GM19043 (cell line): ENCODE results near the gene MT3.
A peak's percentile ranks its signal among the peaks of the same experiment; 100 is the strongest.
"Not testable (repeated sequence)": the region's sequence is repeated elsewhere in the genome, so short reads cannot be mapped to it uniquely, and the experiment has no call there.

Experiments
- ATAC-seq: cut with Tn5 transposase; IDR thresholded peaks from one replicate; pipeline ENCODE4 v1.9.1; 2021; ENCODE audit warnings: low read depth; ENCODE audit not compliant: unreplicated experiment

MT3 gene

DNA sequence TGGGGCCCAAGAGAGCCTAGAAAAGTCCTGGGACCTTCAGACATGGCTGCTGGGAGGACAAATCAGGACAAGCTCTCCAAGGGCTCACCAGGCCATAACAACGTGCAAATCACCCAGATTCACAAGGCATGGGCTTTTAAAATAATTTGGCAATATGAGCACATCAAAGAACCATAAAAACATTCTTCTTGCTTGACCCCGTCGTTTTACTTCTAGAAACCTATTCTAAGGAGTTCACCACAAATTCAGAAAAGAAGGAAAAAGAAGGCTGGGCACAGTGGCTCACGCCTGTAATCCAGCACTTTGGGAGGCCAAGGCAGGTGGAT is 12.1 kb upstream of the MT3 start:
- ATAC-seq, result no peak

DNA sequence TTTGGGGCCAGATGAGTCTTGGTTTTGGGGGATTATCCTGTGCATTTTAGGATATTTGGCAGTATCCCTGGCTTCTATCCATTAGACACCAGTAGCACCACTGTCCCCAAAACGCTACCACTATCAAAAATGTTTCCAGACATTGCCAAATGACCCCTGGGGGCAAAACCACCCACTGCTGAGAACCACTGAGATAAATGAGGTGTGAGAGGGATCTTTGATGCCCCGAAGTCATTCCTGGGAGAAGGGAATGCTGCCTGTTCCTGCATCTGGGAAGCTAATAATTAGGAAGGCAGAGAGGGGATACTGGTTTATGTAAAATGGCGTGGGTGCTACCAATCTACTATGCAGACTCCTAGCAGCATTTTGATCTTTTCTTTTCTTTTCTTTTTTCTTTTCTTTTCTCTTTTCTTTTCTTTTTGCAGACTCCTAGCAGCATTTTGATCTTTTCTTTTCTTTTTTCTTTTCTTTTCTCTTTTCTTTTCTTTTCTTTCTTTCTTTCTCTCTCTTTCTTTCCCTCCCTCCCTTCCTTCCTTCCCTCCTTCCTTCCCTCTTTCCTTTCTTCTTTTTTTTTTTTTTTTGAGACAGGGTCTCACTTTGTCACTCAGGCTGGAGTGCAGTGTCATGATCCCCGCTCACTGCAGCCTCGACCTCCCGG is 8.8 kb upstream of the MT3 start:
- ATAC-seq, result no peak

DNA sequence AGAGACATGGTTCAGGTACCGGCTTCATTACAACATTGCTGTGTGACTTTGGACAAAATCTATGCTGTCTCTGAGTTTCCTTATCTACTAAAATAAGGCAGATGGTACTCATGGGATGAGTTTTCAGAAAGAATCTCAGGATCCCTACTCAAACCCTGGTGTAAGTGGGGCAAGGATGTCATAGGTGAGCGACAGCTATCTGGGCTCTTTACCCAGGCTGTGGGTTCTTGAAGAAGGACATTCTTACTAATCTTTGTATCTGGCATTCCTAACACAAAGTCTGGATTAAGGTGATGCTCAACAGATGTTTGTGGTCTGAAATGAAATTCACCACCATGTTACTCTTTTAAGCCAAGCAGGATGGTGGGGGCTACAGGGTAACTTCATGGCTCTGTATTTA is 6.4 kb upstream of the MT3 start:
- ATAC-seq, result not testable (repeated sequence)

DNA sequence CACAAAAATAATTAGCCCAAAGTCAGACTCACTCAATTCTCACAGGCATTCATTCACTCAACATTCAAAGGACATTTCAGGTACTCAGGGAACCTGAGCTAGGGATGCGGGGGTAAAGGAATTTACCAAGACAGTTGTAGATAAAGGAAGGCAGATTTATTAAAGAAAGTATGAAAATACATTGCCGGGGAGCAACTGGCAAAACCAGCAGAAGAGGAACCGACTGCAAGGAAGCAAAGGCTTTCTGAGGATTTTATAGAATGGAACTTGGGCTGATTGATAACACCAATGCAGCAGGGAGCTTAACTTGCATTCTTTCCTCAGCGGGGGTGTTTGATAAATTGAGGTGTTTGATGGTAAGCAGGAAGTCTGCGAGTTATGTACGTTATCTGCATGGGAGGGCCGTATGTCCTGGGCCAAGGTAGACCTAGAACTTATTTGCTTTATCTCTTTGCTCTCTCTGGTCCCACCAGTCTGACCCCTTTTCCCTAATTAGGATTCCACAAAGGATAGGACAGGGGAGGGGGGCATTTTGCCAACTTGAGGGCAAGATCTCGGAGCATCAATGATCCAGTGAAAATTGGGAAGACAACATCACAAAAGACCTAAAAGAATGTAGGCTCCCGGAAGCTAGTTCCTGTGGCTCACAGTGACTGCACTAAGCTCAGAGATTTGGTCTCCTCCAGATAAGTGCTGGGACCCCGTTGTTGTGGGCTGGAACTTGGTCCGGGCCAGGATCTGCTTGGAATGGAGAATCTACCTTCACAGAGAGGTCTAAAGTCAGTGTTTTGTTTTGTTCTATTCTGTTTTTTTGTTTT is 5.8 kb upstream of the MT3 start:
- no peak for ATAC-seq

DNA sequence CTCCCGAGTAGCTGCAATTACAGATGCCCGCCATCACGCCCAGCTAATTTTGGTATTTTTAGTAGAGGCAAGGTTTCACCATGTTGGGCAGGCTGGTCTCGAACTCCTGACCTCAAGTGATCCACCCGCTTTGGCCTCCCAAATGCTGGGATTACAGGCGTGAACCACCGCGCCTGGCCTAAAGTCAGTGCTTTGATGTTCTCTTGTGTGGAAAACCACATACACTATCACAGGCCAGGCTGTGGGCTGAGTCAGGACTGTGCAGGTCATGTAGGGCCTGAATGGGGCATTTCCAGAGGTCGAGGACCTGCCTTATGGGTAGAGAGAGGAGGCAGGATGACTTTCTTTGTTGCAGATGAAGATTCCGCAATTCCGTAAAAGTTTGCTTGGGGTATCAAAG is 5.1 kb upstream of the MT3 start:
- no peak for ATAC-seq

DNA sequence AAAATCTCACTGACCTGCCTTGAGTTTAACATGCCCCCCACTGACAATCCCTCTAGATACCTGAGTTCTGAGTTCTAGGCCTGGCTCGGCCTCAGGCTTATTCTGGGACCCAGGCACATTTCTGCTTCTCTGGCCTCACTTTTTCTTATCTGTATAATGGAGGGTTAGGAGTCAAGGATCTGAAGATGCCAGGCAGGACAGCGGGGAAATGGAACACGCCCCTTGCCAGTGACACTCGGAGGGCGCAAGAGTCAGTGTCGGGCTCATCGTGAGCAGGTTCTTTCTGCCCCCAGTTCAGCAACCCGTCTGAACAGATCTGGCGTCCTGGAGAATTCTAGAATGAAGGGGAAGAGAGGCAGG is 567 bp upstream of the MT3 start:
- no peak for ATAC-seq

DNA sequence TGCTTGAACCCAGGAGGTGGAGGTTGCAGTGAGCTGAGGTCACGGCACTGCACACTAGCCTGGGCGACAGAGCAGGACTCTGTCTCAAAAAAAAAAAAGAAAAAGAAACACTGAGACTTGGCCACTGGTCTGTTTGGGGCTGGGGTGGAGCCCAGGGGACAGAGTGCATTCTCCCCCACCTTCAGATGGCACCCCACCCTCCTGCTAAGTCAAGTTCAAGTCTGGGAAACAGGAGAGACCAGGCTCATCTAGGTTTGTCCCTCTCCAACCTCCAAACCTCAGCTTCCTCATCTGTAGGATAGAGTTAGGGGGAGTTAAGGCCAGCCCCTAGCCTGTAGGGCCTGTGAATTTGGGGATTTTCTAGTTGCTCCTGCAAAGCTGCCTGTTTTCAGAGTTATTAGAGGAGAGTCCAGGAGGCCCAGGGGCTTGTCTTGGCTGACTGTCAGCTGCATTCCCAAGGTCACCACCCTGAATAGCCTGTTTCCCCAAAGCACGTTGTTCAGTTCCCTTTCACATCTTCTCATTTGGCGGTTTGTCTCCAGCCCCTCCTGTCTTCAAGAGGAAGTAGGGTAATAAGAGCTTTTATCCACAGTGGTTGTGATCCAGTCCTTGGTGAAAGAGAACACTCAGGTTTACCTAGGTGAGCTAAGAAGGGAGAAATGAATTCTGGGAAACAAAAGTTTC is 2.2 kb downstream of the MT3 start:
- no peak for ATAC-seq

DNA sequence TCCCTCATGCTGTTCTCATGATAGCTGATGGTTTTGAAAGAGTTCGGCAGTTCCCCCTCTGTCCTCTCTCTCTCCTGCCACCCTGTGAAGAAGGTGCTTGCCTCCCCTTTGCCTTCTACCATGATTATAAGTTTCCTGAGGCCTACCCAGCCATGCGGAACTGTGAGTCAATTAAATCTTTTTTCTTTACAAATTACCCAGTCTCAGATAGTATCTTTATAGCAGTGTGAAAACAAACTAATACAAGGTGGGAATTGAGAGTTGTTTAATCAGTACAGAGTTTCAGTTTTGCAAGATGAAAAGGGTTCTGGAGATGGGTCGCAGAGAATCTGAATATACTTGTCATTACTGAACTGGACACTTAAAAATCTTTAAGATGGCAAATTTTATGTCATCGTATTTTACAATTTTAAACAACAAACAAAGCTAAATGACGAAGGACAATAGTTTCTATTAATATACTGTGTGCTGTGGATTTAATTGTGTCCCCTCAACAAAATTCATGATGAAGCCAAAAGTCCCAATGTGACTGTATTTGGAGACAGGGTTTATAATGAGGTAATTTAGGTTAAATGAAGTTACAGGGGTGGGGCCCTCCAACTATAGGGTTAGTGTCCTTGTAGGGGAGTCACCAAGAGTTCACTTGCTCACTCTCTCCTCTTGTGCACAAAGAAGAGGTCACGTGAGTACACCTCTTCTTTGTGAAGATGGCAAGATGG is 4.4 kb downstream of the MT3 start:
- no peak for ATAC-seq

DNA sequence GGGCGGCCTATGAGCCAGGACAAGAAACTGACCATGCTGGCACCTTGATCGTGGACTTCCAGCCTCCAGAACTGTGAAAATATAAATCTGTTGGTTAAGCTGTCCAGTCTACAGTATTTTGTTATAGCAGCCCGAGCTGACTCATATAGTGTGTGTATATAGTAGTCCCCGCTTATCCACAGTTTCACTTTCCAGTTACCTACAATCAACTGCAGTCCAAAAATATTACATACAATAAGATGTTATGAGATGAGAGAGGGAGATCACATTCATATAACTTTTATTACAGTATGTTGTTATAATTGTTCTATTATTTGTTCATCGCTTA is 4.9 kb downstream of the MT3 start:
- no peak for ATAC-seq

DNA sequence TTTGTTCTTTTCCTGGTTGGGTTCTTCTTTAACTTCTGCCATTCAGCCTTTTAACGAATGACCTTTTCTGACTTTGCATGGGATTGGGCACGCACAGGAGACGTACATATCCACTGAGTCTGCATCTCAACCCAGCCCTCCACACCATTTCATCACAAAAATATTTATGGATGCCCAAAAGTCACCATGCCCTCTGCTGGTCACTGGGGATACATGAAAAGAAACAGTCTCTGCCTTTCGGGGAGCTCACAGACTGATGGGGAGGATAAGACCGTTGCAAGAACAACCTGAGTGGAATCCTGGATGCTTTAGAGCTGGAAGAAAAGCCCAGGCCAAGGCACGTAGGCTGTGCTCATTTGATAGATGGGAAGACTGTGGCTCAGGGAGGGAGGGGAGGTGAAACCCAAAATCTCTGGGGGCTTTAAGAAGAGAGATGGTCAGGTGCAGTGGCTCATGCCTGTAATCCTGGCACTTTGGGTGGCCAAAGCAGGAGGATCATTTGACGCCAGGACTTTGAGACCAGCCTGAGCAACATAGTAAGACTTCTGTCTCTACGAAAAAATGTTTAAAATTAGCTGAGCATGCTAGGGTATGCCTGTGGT is 11.2 kb downstream of the MT3 start:
- ATAC-seq, result no peak

DNA sequence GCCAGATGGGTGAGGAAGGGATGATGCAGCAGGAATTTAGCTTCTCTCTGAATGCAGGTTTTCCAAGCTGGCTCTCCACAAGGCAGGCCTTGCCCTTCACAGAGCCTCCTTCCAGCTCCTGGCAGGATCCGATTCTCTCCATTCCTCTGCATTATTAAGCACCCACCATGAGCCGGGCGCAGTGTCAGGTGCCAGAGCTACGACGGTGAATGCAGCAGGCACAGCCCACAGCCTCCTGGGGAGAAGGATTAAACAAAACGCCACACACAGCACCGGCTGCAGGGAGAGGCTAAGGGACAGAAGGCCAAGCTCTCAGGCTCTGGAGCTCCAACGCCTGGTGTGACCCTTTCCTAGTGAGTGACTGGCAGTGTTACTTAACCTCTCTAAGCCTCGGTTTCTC is 12.0 kb downstream of the MT3 start:
- no peak for ATAC-seq

DNA sequence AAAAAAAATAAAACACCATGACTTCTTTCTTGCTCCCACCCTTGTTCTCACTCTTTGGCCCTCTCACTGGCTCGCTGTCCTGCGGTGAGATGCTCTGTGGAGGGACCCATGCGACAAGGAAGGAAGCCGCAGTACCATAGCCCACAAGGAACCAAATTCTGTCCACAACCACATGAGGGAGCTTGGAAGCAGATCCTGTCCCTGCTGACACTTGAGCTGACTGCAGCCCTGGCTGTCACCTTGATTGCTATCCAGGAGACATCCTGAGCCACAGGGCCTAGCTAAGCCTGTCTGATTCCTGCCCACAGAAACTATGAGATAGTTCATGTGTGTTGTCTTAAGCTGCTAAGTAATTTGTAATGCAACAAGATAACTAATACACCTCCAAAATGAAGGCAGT is 14.3 kb downstream of the MT3 start:
- no peak for ATAC-seq

DNA sequence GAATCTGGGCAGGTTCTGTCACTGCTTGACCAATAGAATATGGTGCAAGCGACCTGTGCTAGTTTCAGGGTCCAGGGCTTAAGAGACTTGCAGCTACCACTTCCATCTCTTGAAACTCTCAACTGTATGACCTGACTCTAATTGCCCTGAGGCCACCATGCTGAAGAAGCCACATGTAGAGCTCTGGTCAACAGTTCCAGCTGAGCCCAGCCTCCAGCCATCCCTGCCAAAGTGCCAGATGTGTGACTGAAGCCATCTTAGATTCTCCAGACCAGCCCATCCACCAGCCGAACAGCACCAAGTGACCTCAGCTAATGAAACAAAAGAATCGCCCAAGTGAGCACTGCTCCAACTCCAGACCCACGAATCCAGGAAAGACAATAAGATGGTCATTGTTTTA is 15.6 kb downstream of the MT3 start:
- no peak for ATAC-seq

DNA sequence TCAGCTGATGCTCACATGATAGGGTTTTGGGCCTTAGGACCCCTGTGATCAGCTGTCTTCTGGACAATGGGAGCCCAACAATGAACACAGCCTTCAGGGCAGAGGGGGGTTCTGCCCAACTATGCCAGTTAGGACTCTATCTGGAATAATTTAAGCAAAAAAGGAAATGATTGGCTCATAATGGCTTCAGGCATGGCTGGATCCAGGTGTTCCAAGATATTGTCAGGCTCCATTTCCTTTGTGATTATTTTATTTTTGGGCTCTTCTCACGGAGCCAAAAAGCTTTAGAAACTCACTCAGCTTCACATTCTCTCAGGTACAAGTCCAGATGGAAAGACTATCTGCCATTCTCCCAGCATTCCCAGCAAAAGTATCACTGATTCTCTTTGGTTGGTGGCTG is 16.1 kb downstream of the MT3 start:
- ATAC-seq, result no peak

DNA sequence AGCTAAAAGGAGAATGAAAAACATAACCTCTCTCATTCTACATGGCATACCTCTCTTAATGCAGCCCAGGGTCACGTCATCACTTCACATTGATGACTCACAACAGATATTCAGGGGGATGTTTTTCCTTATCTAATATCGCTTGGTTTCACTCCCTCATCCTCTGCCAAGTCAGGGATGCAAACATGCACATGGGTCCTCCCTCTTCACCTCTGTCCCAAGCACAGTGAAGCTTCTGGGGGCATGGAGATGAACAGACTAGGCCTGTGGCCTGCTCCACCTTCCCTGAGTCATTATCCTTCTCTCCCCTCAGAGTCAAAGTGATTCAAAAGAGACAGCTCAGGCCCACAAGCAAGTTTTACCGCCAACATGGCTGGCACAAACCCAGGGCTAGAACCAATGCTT is 16.7 kb downstream of the MT3 start:
- ATAC-seq, result no peak

DNA sequence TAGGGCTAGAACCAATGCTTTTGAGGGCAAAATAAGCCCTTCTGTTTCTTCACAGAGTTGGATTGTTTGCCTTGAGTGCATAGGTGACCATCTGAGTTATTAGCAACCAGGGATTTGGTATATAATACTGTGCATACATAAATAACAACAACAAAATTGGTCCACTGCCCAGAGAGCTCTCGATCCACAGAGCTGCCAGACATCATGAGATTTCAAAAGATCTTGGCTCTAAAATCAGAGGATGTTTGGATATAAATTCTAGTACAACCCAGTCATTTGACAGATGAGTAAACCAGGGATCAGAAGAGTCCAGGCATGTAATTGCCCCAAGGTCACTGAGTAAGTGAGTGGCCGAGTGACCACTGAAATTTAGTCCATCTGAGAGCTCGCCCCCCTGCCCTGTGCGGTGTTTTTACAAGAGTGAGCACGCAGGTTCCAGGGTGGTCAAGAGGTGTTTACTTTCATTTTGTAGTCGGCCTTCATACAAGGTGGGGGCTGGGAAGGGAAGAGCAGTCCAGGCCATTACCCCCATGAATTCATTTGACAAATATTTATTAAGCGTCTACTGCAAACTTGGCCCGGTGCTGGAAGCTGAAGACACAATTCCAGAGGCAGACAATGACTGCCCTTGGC is 17.3 kb downstream of the MT3 start:
- no peak for ATAC-seq

DNA sequence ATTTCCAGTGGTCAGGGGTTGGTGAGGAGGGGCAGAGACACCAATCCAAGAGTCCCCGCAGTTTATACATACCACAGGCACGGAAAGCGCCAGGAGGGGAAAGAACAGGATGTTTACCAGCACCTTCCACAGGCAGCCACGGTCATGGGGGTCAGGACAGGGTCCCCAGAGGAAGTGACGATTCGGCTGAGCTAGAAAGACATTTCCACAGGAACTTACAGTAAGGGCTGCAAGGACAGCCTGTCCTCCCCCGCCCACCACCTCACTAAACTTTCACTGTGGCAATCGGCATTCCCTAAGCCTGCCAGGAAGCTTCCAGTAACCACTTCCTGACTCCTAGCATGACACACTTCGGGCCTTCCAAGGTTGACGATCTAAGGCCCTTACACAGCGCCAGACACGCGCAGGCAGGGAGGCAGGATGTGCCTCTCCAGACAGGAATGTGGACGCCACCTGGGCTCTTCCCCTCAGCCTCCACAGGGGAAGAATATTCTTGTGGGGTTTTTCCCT is 17.8 kb downstream of the MT3 start:
- no peak for ATAC-seq

DNA sequence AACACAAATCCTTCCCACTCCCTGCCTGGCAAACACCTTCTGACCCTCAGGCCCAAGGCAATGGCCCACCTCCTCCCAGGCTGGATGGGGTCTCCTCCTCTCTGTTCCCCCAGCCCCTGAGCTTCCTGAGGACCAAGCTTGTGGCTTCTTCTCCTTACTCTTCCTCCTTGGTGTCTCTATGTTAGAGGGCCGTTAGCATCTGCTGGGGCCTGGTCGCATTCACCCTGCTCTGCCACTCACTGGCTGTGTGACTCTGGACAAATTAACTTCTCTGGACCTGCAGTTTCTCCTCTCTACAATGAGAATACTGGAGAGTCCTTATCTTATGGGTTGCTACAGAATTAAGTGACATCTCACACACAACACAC is 18.3 kb downstream of the MT3 start:
- ATAC-seq, result no peak

DNA sequence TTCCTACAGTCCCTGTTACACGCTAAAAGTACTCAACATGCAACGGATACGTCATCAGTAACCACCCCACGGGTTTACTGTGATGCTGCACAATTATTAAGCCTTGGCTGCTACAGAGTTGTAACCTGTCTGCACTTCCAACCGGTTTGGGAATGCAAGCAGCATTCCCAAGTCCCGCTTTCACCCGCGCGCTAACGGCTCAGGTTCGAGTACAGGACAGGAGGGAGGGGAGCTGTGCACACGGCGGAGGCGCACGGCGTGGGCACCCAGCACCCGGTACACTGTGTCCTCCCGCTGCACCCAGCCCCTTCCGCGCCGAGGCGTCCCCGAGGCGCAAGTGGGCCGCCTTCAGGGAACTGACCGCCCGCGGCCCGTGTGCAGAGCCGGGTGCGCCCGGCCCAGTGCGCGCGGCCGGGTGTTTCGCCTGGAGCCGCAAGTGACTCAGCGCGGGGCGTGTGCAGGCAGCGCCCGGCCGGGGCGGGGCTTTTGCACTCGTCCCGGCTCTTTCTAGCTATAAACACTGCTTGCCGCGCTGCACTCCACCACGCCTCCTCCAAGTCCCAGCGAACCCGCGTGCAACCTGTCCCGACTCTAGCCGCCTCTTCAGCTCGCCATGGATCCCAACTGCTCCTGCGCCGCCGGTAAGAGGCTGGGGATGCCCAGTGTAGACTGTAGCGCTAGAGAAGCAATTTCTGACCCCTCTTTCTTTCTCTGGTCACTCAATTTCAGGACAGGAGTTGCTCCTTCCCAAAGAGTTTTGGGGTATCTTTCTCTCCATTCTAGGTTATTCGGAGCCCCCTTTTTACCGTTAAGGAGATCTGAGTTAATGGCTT is 18.9 kb downstream of the MT3 start, which contains the start of gene MT2A:
TSS of gene MT2A (plus strand) at position 542 of the 833 bp plus-strand sequence. CDS start at position 614, 72 bp downstream.
- peak; percentile 83 for ATAC-seq
